ENCODE data around the gene TLR8.

Gene TLR8

DNA sequence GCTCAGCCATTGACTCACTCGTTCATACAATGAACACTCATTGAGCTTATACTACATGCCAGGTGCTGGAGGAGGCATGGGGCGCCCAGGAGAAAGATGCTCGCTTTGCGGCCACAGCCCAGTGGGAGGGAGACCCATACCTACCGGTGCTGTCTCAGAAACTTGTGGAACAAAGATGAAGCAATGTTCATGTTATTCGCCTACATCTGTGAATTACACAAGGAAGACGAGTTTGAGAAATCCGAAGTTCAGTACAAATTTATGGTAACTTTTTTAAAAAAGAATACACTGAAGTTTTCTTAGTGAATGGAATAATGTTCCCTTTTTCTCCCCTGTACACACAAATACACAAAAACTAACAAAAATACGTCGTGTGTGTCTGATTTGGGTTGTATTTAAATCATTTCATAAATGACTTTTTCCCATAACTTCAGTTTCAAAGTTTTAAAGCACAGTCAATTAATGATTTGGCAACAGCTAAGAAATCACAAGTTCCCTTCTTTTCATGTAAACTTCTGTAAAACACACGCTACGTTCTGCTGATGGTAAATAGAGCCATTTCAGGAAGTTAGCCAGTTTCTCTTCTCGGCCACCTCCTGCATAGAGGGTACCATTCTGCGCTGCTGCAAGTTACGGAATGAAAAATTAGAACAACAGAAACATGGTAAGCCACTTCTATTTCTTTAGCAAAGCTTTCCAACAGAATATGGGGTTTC, at the start of gene TLR8:
Gene TLR8, plus strand, starts transcription at position 575 of the 716 bp plus-strand sequence. Its CDS starts 87 bp downstream, at position 662.
- DNase-seq (ENCODE audit: low read depth in 2 of 2) = no peak

DNA sequence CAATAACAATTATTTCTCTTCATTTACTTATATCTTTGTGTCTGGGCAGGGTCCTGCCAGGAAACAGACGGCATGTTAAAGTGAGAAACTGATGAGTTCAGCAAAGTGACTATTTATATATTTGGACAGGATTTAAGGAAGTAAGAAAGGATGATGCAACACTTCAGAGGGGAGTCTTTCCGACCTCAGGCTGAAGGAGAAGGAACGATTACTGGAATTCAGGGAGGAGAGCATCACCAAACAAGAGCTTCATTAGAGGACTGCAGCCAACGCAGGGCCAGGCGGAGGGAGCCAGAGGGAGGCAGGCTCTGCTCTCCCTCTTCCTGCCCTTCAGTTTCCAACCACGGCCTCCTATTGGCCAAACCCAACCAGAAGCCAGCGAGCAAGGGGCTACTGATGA, 41.1 kb upstream of the TLR8 start:
- DNase-seq (ENCODE audit: low read depth in 2 of 2) = no peak

DNA sequence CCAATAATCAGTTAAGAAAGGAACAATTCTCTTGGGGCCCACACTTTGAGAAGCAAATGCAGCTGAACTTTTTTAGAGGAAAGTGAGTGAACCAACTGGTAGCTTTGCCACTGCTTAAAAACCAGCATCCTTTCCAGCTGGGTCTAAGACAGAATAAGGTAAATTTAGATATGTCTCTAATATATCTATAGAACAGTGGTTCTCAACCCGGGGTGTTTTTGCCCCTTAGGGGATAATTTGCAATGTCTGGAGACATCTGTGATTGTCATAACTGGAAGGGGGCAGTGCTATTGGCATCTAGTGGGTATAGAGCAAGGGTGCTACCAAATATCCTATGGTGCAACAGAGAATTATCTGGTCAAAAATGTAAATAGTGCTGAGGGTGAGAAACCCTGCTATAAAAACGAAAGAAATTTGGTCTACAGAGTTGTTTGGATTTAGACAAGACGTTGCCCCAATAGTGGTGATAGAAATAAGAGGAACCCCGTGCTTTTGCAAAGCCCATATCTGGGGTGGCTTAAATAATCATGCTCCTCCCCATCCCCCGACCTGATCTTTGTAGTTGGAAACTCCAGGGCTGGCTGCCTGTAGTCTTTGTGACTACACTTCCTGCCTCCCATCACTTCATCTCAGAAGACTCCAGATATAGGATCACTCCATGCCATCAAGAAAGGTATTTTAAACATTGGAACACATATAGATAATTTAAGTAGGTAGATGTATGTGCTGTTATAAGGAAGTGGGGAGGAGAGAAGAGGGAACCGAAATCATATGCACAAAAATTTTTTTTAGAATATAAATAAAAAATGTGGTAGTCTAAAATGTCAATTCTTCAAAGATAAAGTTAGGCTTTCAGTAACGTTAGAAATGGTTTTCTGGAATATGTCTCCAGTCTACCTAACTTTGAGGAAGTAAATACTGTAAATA, 39.7 kb upstream of the TLR8 start, which contains the start of gene TLR7:
Gene TLR7, plus strand, starts transcription at position 622 of the 927 bp plus-strand sequence. CDS start 507 bp downstream, outside the sequence.
- DNase-seq (ENCODE audit: low read depth in 2 of 2) = no peak

DNA sequence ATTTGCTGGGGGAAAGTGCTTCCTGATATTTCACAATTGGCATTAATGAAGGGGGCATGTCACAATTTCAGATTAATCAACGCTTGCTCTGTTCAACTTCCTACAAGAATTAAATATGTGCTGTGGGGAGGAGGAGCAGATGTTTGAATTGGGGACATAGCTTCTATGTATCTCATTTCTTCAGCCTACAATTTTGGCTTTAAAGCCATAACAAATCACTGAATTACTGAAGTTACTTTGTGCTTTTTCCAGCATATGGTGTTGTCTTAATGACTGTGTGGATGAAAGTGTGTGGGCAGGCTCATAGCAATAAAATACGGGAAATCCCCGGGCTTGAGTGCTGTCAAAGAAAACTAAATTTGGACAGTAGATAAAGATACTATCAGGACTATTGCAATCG, 38.7 kb upstream of the TLR8 start:
- DNase-seq (ENCODE audit: low read depth in 2 of 2) = no peak

DNA sequence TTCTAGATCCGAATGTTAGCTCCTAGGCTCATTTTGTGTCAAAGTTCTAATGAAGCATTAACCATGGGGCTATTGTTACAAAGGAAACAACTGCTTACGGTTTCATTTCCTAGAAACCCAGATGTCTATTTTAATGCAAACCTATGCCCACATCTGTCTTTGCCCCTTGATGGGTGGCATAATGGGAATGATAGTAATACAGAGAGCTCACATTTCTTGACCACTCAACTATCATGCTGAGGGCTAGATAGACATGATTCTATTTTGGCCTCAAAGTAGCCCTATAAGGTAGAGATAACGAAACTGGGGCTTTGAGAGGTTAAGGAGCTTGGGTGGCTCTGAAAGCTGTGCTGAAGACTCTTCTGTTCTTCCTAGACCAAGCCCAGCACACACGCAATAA, 37.7 kb upstream of the TLR8 start:
- DNase-seq (ENCODE audit: low read depth in 2 of 2) = no peak

DNA sequence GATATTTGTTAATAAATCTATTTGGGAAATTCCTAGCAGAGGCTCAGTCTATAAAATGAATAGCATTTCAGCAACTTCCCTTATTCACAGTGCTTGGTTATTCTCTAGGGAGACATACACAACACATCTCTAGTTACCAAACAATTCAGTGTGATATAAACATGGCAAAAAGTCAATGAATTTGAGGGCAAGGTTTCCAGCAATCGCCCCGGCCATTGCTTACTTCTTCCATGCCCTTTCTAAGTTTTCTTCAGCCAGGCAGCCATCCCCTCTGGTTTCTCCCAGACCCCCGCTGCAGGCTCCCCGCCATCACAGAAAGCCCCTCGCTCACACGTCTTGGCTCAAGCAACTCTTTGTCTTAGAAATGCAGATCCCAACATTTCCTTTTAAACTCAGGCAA, 35.2 kb upstream of the TLR8 start:
- DNase-seq (ENCODE audit: low read depth in 2 of 2) = no peak

DNA sequence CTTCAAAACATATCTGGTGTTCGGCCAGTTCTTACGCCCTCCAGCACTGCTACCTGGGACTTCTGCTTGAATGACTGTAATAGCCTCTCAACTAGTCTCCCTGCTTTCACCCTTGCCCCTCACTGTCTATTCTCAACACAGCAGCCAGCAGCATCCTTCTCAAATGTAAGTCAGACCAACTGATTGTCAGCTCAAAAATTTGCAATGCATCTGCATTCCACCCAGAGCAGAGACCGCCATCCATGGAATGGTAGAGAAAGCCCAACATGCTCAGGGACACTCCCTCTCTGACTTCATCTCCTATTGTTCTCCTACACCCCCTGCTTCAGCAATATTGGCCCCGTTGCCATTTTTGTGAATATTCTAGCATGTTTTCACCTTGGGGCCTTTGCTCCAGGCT, 33.7 kb upstream of the TLR8 start:
- DNase-seq (ENCODE audit: low read depth in 2 of 2) = no peak

DNA sequence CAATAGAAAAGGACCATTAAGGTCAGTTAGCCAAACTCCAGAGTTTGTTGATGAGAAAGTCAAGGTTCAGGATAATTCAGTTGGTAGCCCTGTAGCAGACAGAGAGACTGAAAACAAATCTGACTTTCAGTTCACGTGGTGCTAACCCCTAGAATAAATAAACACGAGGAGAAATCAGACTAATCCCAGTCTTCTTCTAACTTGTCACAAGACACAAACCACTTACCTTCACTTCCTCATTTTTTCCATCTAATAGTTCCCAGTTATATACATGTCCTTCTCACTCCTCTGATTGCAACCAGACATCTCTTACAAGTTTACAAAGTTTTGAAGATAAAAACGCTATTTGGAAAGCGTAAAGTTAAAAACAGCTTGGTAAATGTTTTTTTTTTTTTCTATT, 31.8 kb upstream of the TLR8 start:
- DNase-seq (ENCODE audit: low read depth in 2 of 2) = no peak

DNA sequence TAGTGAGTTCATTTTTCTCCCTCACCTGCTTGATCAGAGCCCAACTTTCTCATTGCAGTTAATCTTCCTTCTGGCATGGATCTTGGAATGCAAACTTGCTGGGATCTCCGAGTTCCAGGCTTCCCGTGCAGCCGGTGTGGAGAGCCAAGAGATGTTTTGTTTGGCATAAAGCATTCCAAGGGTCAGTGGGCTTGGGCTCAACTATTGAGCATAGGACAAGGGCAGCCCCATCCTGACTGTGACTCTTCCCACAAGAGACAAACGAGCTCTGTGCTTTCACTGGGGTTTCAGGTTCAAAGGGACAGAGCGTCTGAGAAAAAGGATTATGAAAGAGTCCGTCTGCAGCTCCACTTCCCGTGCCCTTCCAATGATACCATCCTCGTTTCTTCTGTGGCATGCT, 29.0 kb upstream of the TLR8 start:
- no peak for DNase-seq (ENCODE audit: low read depth in 2 of 2)

DNA sequence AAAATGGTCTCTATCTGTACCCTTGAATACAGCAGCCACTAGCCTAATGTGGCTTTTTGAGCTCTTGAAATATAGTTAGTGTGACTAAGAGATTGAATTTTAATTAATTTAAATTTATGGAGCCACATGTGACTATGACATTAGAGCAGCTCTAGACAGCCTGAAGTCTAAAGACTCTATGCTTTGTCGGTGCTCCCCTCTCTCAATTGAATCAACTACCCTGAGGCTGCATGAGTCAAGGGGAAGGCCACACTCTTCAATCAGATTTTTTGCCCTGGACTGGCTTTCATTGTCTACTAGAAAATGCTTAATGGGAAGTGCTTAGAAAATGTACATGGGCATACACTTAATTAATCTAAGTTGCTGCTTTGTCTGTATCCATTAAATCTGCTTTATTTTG, 27.9 kb upstream of the TLR8 start:
- DNase-seq (ENCODE audit: low read depth in 2 of 2) = no peak

DNA sequence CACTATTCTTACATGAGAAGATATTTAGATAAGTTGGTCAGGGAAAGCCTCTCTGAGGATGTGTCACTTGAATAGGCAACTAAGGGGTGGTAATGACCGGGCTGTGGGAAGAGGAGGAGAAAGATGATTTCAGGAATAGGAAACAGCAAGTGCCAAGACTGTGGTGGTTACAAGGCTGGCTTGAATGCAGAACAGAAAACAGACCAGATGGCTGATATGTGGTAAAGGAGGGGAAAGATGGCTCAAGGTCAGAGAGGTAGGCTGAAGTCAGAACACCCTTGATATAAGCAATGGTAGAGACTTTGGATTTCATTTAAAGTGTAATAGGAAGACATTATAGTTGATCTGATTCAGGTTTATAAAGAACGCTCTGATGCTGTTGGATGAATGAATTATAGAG, 24.5 kb upstream of the TLR8 start:
- DNase-seq (ENCODE audit: low read depth in 2 of 2) = no peak

DNA sequence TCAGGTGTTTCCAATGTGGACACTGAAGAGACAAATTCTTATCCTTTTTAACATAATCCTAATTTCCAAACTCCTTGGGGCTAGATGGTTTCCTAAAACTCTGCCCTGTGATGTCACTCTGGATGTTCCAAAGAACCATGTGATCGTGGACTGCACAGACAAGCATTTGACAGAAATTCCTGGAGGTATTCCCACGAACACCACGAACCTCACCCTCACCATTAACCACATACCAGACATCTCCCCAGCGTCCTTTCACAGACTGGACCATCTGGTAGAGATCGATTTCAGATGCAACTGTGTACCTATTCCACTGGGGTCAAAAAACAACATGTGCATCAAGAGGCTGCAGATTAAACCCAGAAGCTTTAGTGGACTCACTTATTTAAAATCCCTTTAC, 20.9 kb upstream of the TLR8 start:
- no peak for DNase-seq (ENCODE audit: low read depth in 2 of 2)

DNA sequence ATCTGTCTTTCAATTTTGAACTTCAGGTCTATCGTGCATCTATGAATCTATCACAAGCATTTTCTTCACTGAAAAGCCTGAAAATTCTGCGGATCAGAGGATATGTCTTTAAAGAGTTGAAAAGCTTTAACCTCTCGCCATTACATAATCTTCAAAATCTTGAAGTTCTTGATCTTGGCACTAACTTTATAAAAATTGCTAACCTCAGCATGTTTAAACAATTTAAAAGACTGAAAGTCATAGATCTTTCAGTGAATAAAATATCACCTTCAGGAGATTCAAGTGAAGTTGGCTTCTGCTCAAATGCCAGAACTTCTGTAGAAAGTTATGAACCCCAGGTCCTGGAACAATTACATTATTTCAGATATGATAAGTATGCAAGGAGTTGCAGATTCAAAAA, 19.9 kb upstream of the TLR8 start:
- no peak for DNase-seq (ENCODE audit: low read depth in 2 of 2)

DNA sequence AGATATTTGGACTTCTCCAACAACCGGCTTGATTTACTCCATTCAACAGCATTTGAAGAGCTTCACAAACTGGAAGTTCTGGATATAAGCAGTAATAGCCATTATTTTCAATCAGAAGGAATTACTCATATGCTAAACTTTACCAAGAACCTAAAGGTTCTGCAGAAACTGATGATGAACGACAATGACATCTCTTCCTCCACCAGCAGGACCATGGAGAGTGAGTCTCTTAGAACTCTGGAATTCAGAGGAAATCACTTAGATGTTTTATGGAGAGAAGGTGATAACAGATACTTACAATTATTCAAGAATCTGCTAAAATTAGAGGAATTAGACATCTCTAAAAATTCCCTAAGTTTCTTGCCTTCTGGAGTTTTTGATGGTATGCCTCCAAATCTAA, 19.3 kb upstream of the TLR8 start:
- no peak for DNase-seq (ENCODE audit: low read depth in 2 of 2)

DNA sequence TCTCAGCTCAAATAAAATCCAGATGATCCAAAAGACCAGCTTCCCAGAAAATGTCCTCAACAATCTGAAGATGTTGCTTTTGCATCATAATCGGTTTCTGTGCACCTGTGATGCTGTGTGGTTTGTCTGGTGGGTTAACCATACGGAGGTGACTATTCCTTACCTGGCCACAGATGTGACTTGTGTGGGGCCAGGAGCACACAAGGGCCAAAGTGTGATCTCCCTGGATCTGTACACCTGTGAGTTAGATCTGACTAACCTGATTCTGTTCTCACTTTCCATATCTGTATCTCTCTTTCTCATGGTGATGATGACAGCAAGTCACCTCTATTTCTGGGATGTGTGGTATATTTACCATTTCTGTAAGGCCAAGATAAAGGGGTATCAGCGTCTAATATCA, 18.7 kb upstream of the TLR8 start:
- DNase-seq (ENCODE audit: low read depth in 2 of 2) = no peak

DNA sequence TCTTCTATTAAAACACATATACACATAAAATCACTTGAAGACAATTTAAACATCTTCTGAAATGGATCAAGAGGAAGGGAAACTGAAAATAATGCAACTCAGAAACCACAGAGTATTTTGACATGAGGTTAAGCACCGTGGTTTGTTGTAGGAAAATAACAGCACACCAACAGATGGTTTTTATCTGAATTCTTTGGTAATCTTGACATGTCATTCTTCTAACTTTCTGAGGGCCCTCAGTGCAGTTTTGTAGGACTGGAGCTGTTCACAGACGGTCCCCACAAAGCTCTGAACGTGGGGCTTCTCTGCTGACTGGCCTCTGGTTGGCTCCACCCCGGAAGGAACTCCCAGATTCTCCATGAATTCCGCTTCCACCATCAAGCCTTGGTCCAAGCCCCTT, 16.0 kb upstream of the TLR8 start:
- DNase-seq (ENCODE audit: low read depth in 2 of 2) = peak in 1 of 2 experiments; percentile 2

DNA sequence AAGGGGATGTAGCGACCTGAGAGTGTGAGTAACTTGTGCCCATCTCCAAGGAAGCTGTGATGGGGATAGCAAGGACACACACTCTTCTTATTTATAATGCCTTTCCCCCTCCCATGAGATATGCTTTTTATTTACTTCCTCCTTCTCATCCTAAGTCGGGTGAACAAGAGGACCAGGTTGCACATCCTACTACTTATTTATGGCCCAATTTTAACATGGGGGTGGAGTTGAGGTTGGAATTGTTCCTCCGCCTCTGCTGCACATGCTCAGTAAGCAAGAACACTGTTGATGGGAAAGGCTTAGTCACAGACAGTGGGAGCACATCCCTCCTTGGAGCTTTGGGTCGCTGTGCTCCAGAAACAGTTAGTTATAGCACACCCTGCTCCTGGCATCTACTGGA, 15.2 kb upstream of the TLR8 start:
- DNase-seq (ENCODE audit: low read depth in 2 of 2) = no peak

DNA sequence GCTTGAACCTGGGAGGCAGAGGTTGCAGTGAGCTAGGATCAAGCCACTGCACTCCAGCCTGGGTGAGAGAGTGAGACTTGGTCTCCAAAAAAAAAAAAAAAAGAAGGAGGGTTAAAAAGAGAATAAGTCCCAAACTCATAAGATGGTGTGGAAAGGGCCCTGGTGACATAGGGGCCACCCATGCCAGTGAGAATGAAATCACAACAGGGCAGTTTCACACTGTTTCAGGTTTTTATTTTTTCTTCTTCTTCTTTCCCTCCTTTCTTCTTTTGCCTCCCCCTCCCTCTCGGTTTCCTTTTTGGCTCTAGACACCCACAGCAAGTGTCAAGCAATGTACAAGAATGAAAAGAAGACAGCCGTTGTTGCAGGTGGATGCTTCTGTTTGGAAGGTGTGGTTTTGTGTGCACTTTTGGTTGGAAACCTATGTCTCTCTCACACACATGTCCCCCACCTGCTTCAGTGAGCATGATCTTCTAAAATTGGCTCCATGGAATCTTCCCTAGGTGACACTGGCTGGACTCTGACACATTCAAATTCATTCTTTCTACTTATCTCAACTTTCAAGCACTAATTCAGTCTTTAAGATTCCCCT, 14.4 kb upstream of the TLR8 start:
- DNase-seq (ENCODE audit: low read depth in 2 of 2) = no peak

DNA sequence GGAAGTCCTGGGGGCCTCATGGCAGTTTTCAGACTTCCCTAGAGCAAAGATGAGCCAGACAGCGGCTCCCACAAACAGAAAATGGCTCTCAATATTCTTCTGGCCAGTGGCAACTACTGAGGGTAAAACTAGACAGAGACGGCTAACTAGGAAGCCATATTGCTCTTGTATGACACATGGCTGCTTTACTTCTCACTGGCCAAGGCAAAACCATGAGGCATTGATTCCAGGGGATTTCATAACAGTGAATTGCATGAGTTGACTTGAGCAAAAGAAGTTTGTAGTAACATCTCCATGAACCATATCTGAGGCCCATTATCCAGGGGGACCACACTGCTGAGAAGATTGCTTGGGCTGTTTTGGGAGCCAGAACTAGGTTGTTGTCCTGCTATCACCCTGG, 13.7 kb upstream of the TLR8 start:
- no peak for DNase-seq (ENCODE audit: low read depth in 2 of 2)

DNA sequence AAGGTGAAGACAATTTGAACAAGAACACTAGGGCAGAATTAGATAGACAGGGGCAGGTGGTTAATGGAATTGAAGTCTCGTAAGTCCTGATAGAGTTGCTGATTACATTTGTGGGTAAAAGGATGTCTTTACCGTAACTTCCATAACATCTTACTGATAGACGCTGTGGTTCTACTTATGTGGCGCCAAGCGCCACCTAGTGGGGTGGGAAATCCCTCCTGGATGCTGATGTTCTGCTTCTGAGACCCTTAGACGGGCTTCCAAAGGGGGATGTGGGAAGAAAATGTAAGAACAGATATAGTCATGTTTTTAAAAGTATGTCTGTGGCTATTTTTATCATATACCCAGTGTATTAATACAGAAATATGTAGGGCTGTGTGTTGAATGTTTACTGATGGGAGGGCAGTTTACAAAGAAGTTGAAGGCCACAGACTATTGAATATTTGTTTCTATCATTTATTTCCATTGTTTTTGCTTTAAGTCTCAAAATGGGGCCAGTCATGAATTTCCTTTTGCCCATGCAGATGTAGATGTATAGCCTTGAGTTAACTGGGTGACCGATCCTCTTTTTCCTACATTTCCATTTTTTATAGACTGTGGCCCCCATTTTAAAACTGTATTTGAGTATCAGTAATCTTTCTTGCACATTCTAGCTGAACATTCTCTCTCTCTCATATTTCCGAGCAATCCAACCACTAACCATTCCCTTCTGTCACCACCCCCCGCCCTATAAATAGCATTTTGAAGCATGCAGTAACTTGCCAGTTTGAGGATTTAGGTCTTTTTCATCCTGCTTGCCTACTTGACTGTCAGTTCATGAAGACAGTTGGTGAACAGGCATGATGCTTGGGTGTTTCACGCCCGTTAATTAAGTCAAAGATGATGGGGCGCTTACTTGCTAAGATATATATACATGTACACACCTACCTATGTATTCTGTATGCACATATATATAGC, 12.1 kb upstream of the TLR8 start:
- no peak for DNase-seq (ENCODE audit: low read depth in 2 of 2)

DNA sequence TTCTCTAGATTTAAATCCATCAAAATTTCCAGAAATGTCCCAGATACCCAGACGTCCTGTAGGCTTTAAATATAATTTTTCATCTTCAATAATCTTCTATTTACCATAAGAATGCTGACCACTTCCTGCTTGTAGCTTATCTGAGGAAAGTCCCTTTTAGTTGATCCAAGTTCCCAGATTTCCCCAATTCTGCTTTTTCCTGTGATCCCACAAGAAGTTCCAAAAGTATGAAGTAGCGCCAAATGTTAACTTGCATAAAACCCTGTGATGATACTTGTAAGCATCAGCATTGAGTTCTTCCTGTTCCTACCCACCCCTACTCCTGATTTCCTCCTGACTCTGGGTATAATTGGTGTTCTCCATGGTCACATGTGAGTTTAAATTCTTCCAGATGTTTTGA, 10.6 kb upstream of the TLR8 start:
- DNase-seq (ENCODE audit: low read depth in 2 of 2) = no peak

DNA sequence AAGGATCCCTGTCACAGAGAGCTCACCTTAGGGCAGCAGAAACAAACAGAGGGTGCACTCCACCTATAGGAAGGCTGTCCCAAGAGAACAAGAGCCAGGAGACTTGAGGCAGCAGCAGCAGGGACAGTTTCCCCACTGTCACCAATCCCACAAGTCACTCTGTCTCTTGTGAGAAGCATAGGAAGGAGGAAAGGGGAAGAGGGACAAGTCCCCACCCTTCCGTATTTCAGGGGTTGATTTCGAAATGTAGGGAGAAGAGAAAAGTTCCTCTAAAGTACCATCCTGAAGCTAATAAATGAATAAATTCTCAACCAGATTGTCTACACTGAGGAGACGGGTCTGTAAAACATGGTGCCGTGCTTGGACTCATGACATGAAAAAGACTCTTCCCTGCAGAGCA, 9.5 kb upstream of the TLR8 start:
- no peak for DNase-seq (ENCODE audit: low read depth in 2 of 2)

Data from fibroblast of skin of left quadriceps (primary cell).